ENCODE data around the gene DHRS4.

The DHRS4 gene

GRCh38 chr14:23916004-23916403 lies 37.6 kb upstream of the DHRS4 start:
- TF ChIP-seq RAD21 (IDR thresholded peaks at IDR 0.05; ENCODE audit: low read depth) (no peak), MAX (IDR thresholded peaks at IDR 0.05) (no peak), CREB1 (IDR thresholded peaks at IDR 0.05; ENCODE audit: low read depth) (no peak), CEBPB (IDR thresholded peaks at IDR 0.05) (no peak), FOXM1 (IDR thresholded peaks at IDR 0.05; ENCODE audit: borderline replicate concordance, low read depth) (no peak), ZBTB7A (IDR thresholded peaks at IDR 0.05; ENCODE audit: low read depth) (no peak), YY1 (IDR thresholded peaks at IDR 0.05; ENCODE audit: low read depth) (no peak), TAF1 (IDR thresholded peaks at IDR 0.05; ENCODE audit: low read depth) (no peak), REST (IDR thresholded peaks at IDR 0.05; ENCODE audit: low read depth) (no peak), USF1 (IDR thresholded peaks at IDR 0.05) (no peak)

- TF ChIP-seq MAX (IDR thresholded peaks at IDR 0.05): no peak
- no peak for TF ChIP-seq USF1 (IDR thresholded peaks at IDR 0.05)
- no peak for TF ChIP-seq CEBPB (IDR thresholded peaks at IDR 0.05)
- TF ChIP-seq EGR1 (IDR thresholded peaks at IDR 0.05): no peak
- TF ChIP-seq FOXM1 (IDR thresholded peaks at IDR 0.05; ENCODE audit: borderline replicate concordance, low read depth): no peak
- no peak for TF ChIP-seq TAF1 (IDR thresholded peaks at IDR 0.05; ENCODE audit: low read depth)
- TF ChIP-seq REST (IDR thresholded peaks at IDR 0.05; ENCODE audit: low read depth): no peak
- TF ChIP-seq NFIC (IDR thresholded peaks at IDR 0.05): no peak
- no peak for TF ChIP-seq EP300 (IDR thresholded peaks at IDR 0.05; ENCODE audit: borderline replicate concordance)
- TF ChIP-seq YY1 (IDR thresholded peaks at IDR 0.05; ENCODE audit: low read depth): no peak
Measured at GRCh38 chr14:23916446-23916845, 37.1 kb upstream of the DHRS4 start.

GRCh38 chr14:23922545-23922944 lies 31.0 kb upstream of the DHRS4 start:
- TF ChIP-seq TEAD4 (IDR thresholded peaks at IDR 0.05): no peak
- TF ChIP-seq YY1 (IDR thresholded peaks at IDR 0.05; ENCODE audit: low read depth): no peak
- TF ChIP-seq CREB1 (IDR thresholded peaks at IDR 0.05; ENCODE audit: low read depth): no peak
- TF ChIP-seq EP300 (IDR thresholded peaks at IDR 0.05; ENCODE audit: borderline replicate concordance): no peak
- no peak for TF ChIP-seq CEBPB (IDR thresholded peaks at IDR 0.05)
- TF ChIP-seq FOXM1 (IDR thresholded peaks at IDR 0.05; ENCODE audit: borderline replicate concordance, low read depth): no peak
- TF ChIP-seq USF1 (IDR thresholded peaks at IDR 0.05): no peak
- TF ChIP-seq NFIC (IDR thresholded peaks at IDR 0.05): no peak
- no peak for TF ChIP-seq ZBTB7A (IDR thresholded peaks at IDR 0.05; ENCODE audit: low read depth)
- TF ChIP-seq MAX (IDR thresholded peaks at IDR 0.05): no peak
- no peak for TF ChIP-seq RAD21 (IDR thresholded peaks at IDR 0.05; ENCODE audit: low read depth)
- no peak for TF ChIP-seq EGR1 (IDR thresholded peaks at IDR 0.05)

GRCh38 chr14:23925523-23926075 lies 28.0 kb upstream of the DHRS4 start:
- TF ChIP-seq TCF12 (IDR thresholded peaks at IDR 0.05; ENCODE audit: low read depth) (no peak), RAD21 (IDR thresholded peaks at IDR 0.05; ENCODE audit: low read depth) (no peak), CREB1 (IDR thresholded peaks at IDR 0.05; ENCODE audit: low read depth) (no peak), REST (IDR thresholded peaks at IDR 0.05; ENCODE audit: low read depth) (no peak), USF1 (IDR thresholded peaks at IDR 0.05) (no peak), EGR1 (IDR thresholded peaks at IDR 0.05) (no peak), YY1 (IDR thresholded peaks at IDR 0.05; ENCODE audit: low read depth) (no peak), TEAD4 (IDR thresholded peaks at IDR 0.05) (no peak), FOXM1 (IDR thresholded peaks at IDR 0.05; ENCODE audit: borderline replicate concordance, low read depth) (no peak)

All from Ishikawa (cell line).